ENCODE data around the gene UBAP2. TPM values are rescaled to one million over a fixed set of nuclear protein-coding genes. Genes with fewer than 3 reads are reported as not detected.

UBAP2 gene
- total and polyA plus RNA-seq, 4 donors, result 25.3 to 34.4 (median 30.4) TPM

DNA sequence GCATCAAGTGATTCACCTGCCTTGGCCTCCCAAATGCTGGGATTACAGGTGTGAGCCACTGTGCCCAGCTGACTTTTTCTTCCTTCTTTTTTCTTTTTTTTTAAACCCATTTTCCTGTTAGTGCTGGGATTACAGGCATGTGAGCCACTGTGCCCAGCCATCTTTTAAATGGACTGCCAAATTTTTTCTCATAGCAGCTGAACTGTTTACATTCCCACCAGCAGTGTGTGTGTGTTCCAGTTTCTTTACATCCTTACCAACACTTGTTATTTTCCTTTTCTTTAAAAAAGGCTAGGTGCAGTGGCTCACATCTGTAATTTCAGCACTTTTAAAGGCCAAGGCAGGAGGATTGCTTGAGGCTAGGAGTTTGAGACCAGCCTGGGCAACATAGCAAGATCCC, 154.8 kb downstream of the UBAP2 start:
- H3K4me3 ChIP-seq (ENCODE audit: low read depth, low read length), result no peak overlapping the region
- DNase-seq (ENCODE audit: low read depth in 4 of 6, low spot score in 6 of 6), result no peak
- H3K9me3 ChIP-seq (ENCODE audit: control insufficient read depth, insufficient read depth, low read length), result no peaks in the 10 kb centered on the region
- no peaks in the 10 kb centered on the region for H3K4me1 ChIP-seq (ENCODE audit: control insufficient read depth, insufficient read depth, low read length)
- H3K27me3 ChIP-seq (ENCODE audit: control insufficient read depth, insufficient read depth, low read length), result no peaks in the 10 kb centered on the region
- no peak overlapping the region for H3K27ac ChIP-seq (ENCODE audit: low read depth, low read length)
- H3K36me3 ChIP-seq (ENCODE audit: control insufficient read depth, insufficient read depth, low read length), result peaks cover 3% of the 10 kb centered on the region

DNA sequence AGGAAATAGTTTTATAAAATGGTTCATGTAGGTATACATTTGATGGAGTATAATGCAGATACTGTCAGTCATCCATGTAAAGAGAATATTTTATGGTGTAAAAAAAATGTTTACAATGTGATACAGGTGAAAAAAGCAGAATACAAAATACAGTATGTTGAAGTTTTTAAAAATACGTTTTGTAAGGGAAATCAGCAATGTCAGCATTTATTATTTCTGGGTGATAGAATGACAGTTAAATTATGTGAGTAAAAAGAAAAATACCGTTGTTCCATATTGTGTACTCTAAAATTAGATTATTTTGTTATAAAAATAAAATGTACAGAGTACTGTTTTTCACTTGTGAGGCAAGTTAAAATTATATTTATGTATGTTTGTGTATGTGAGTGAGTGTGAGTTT, 162.7 kb downstream of the UBAP2 start:
- Histone ChIP-seq H3K27me3 (ENCODE audit: control insufficient read depth, insufficient read depth, low read length) (no peaks in the 10 kb centered on the region), H3K36me3 (ENCODE audit: control insufficient read depth, insufficient read depth, low read length) (peaks cover 3% of the 10 kb centered on the region), H3K4me1 (ENCODE audit: control insufficient read depth, insufficient read depth, low read length) (peaks cover 2% of the 10 kb centered on the region), H3K4me3 (ENCODE audit: low read depth, low read length) (no peak overlapping the region), H3K27ac (ENCODE audit: low read depth, low read length) (peak overlapping the region; percentile 33), H3K9me3 (ENCODE audit: control insufficient read depth, insufficient read depth, low read length) (no peaks in the 10 kb centered on the region)
- no CpG with 5 or more reads among the region's 2 CpGs for WGBS (ENCODE audit: insufficient coverage)
- DNase-seq (ENCODE audit: low read depth in 4 of 6, low spot score in 6 of 6), result no peak

DNA sequence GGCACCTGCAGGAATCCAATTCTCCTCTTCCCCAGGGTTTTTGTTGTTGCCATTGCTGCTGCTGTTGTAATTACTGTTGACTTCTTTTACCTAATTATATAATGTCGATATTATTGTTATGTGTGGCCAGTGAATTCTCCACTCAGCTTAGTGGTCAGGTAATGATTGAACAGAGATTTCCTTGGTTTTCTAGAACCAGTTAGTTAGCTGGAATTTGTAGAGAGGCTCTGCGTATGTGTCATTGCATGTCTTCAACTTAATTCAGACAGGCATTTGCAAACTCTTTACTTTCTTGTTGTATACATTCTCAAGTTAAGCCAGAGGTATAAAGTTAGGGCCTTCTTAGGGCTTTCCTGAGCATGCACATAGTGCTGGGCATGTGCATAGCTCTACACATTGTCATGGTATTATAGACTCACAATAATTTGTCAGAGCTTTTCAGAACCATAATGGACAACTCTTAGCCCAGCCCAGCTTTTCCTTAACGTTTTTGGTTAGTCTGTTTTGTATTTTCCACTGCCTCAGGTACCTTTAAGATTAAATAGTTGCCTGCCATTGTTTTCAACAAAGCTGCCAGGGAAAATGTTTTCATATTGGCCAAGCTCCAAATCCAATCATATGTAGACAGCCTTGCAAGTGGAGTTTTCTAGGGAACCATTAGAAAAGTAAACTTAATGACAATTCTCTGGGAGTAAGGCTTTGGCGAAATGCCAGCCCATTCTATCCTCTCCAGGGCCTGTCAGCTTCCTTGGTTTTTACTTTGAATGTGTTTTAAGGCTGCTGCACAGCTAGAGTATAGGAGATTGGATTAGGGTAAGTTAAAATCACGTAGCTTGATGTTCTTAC, 163.6 kb downstream of the UBAP2 start:
- Histone ChIP-seq H3K27me3 (ENCODE audit: control insufficient read depth, insufficient read depth, low read length) (no peaks in the 10 kb centered on the region), H3K4me3 (ENCODE audit: low read depth, low read length) (no peak overlapping the region), H3K27ac (ENCODE audit: low read depth, low read length) (peak overlapping the region; percentile 33), H3K36me3 (ENCODE audit: control insufficient read depth, insufficient read depth, low read length) (no peaks in the 10 kb centered on the region), H3K9me3 (ENCODE audit: control insufficient read depth, insufficient read depth, low read length) (no peaks in the 10 kb centered on the region), H3K4me1 (ENCODE audit: control insufficient read depth, insufficient read depth, low read length) (peaks cover 2% of the 10 kb centered on the region)
- 0% methylated on average over 1 of the region's 5 CpGs for WGBS (ENCODE audit: insufficient coverage)
- peak; percentile 38 to 95 (median 64) for DNase-seq (ENCODE audit: low read depth in 4 of 6, low spot score in 6 of 6)

DNA sequence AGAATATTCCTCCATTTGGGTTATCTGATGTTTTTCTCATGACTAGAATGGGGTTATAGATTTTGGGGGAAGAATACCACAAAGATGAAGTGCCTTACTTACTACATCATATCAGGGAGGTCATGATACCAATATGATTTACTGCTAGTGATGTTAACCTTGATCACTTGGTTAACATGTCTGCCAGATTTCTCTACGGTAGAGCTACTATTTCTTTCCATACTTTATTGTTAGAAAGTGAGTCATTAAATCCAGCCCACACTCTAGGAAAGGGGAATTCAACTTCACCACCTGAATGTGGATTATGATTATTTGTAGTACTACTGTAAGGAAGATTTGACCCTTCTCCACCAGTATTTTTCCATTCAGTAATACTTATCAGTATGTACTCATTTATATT, 167.1 kb downstream of the UBAP2 start:
- Histone ChIP-seq H3K4me3 (ENCODE audit: low read depth, low read length) (no peak overlapping the region), H3K36me3 (ENCODE audit: control insufficient read depth, insufficient read depth, low read length) (no peaks in the 10 kb centered on the region), H3K27ac (ENCODE audit: low read depth, low read length) (no peak overlapping the region), H3K4me1 (ENCODE audit: control insufficient read depth, insufficient read depth, low read length) (no peaks in the 10 kb centered on the region), H3K9me3 (ENCODE audit: control insufficient read depth, insufficient read depth, low read length) (no peaks in the 10 kb centered on the region), H3K27me3 (ENCODE audit: control insufficient read depth, insufficient read depth, low read length) (no peaks in the 10 kb centered on the region)
- no peak for DNase-seq (ENCODE audit: low read depth in 4 of 6, low spot score in 6 of 6)
- WGBS (ENCODE audit: insufficient coverage), result no CpG with 5 or more reads among the region's 1 CpG

DNA sequence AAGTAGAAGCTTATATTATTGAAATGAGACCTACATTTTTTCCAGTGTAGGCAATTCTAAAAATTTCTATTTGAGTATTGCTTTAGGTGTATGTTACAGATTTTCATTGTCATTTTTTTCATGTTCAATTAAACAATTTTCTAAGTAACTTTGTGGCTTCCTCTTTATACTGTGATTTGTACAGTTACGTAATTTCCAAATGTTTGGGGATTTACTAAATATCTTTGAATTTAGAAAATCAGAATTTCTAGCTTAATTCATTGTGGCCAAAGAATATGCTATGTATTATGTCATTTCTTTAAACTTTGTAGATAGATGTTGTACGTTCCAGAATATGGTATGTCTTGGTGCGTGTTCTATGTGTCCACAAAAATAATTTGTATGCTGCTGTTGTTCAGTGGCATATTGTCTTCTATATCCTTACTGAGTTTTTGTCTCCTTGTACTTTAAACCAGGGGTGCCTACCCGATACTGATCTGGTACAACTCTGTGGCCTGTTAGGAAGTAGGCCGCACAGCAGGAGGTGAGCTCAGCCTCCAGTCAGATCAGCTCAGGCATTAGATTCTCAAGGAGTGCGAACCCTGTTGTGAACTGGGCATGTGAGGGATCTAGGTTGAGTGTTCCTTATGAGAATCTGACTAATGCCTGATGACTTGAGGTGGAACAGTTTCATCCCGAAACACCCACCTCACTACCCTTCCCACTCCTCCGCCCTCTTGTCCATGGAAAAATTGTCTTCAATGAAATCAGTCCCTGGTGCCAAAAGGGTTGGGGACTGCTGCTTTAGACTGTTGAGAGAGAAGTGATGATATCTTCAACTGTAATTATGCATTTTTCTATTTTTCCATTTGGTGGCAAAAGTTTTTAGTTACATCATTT, 168.2 kb downstream of the UBAP2 start:
- H3K27ac ChIP-seq (ENCODE audit: low read depth, low read length), result no peak overlapping the region
- DNase-seq (ENCODE audit: low read depth in 4 of 6, low spot score in 6 of 6), result no peak

DNA sequence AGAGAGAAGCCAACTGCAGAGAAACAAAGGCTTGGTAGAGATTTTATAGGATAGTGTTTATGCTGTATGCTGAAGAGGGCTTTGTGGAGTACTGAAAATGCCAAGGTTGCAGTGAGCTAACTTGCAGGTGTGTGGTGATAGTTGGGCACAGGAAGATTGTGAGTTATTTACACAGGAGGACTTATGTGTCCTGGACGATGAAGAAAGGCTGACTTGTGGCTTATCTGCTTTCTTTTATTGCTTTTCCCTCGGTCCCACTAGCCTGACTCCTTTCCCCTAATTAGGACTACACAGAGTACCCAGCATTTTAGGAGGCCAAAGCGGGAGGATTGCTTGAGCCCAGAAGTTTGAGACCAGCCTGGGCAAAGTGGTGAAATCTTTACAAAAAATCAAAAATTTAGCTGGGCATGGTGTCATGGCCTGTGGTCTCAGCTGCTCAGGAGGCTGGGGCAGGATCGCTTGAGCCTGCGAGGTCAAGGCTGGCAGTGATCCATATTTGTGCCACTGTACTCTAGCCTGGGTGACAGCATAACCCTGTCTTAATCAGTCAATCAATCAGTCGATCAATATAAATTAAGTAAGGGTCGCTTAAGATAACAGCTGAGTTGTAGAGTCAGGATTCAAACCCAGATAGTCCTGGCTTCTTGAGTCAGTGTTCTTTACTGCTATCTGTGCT, 169.9 kb downstream of the UBAP2 start:
- Histone ChIP-seq H3K36me3 (ENCODE audit: control insufficient read depth, insufficient read depth, low read length) (no peaks in the 10 kb centered on the region), H3K4me1 (ENCODE audit: control insufficient read depth, insufficient read depth, low read length) (no peaks in the 10 kb centered on the region), H3K27me3 (ENCODE audit: control insufficient read depth, insufficient read depth, low read length) (no peaks in the 10 kb centered on the region), H3K27ac (ENCODE audit: low read depth, low read length) (no peak overlapping the region), H3K4me3 (ENCODE audit: low read depth, low read length) (no peak overlapping the region), H3K9me3 (ENCODE audit: control insufficient read depth, insufficient read depth, low read length) (no peaks in the 10 kb centered on the region)
- no peak for DNase-seq (ENCODE audit: low read depth in 4 of 6, low spot score in 6 of 6)
- 100% methylated on average over 2 of the region's 7 CpGs for WGBS (ENCODE audit: insufficient coverage)

More for the DNA sequence above, 168.2 kb downstream of the UBAP2 start:
- no peaks in the 10 kb centered on the region for H3K27me3 ChIP-seq (ENCODE audit: control insufficient read depth, insufficient read depth, low read length)
- no peaks in the 10 kb centered on the region for H3K36me3 ChIP-seq (ENCODE audit: control insufficient read depth, insufficient read depth, low read length)
- 60% methylated on average over 2 of the region's 8 CpGs for WGBS (ENCODE audit: insufficient coverage)
- no peaks in the 10 kb centered on the region for H3K9me3 ChIP-seq (ENCODE audit: control insufficient read depth, insufficient read depth, low read length)
- no peak overlapping the region for H3K4me3 ChIP-seq (ENCODE audit: low read depth, low read length)
- H3K4me1 ChIP-seq (ENCODE audit: control insufficient read depth, insufficient read depth, low read length), result no peaks in the 10 kb centered on the region

DNA sequence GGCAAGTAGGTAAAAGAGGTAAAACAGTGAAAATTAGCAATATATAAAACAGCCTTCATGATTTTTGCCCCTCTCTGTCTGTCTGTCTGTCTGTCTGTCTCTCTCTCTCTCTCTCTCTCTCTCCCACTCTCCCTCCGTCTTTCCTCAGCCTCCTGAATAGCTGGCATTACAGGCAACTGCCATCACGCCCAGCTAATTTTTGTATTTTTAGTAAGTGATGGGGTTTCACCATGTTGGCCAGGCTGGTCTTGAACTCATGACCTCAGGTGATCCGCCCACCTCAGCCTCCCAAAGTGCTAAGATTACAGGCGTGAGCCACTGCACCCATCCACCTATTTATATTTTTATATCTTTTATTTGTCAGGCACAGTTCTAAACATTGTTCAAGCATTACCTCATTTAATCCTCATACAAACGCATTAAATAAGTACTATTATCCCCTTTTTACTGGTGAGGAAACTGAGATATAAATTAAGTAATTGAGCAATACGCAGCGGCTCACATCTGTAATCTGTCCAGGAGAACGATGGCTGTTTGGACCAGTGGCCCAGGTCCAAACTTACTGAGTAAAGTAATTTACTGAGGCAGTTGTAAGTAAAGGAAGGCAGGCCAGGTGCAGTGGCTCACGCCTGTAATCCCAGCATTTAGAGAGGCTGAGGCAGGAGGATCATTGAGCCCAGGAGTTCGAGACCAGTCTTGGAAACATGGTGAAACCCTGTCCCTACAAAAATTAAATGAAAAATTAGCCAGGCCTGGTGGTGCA, 170.8 kb downstream of the UBAP2 start:
- DNase-seq (ENCODE audit: low read depth in 4 of 6, low spot score in 6 of 6), result no peak
- Histone ChIP-seq H3K27me3 (ENCODE audit: control insufficient read depth, insufficient read depth, low read length) (no peaks in the 10 kb centered on the region), H3K27ac (ENCODE audit: low read depth, low read length) (no peak overlapping the region), H3K4me1 (ENCODE audit: control insufficient read depth, insufficient read depth, low read length) (no peaks in the 10 kb centered on the region), H3K9me3 (ENCODE audit: control insufficient read depth, insufficient read depth, low read length) (no peaks in the 10 kb centered on the region), H3K36me3 (ENCODE audit: control insufficient read depth, insufficient read depth, low read length) (no peaks in the 10 kb centered on the region), H3K4me3 (ENCODE audit: low read depth, low read length) (no peak overlapping the region)
- 81% methylated on average over 4 of the region's 10 CpGs for WGBS (ENCODE audit: insufficient coverage)
